Activated CD8-positive, alpha-beta memory T cell treated with anti-CD3 and anti-CD28 coated beads, Interleukin-2, amount 50 U/mL, for 4 hours (primary cell): ENCODE measurements around the gene HHAT.

ENCODE experiments used
- DNase-seq: peaks from one replicate; pipeline ENCODE4 v3.0.0-alpha.2; 2020

The HHAT gene

GRCh38 chr1:210360852-210361477 is 32.3 kb downstream of the HHAT start:
- DNase-seq = no peak

- DNase-seq = no peak
Observed at GRCh38 chr1:210361665-210362064, 33.0 kb downstream of the HHAT start.

DNA sequence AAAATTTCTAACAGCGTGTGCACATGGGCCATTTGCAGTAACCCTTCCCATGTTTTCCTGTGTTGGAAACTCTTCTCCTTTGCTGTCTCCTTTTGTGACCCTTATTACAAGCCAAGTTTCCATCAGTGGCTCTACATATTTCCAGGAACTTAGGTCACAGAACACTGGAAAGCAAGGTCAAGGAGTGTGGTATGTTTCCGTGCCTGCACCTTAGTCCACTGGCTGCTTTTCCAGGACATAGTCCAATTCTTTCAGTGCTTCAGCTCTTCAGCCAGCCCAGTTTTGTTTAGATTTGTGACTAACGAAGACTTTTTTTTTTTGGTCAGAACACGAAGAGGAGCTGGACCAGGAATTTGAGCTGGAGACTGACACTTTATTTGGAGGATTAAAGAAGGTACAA is 33.8 kb downstream of the HHAT start:
- DNase-seq = no peak

DNA sequence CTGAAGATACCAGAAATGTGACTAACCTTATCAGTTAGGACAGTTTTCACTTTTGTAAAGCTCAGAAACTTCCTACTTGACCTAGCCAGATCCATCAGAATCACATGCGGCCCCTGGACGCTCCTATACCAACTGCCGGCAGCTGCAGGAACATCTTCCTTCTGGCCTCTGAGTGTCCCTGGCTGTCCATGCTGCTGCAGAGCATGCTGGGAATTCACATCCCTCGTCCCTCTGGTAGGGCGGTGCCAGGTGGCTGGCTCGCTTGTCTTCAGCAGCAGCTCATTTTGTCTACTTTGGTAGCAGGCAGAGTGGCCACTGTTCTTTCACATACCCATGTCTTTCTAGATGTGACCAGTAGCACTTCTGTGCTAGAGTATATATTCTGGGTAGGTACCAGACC is 34.4 kb downstream of the HHAT start:
- no peak for DNase-seq

DNA sequence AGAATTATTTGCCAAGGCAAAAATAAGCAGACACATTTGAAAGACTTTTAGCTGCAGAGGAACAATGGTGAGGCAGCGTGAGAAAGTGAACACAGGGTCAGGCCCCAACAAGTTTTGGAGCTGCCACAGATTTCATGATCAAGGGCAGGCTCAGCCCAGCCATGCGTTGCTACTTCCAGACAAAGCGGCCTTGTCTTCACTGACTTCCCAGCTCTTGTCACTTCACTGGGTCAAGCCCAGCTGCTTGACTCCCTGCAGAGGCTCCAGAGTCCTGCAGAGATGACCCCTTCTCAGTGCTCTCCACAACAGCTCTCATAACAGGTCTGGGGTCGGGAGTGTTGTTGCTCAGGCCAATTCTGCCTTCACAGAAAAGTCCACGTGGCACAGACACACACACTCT is 35.8 kb downstream of the HHAT start:
- no peak for DNase-seq

- DNase-seq = no peak
Observed at GRCh38 chr1:210366767-210367166, 38.1 kb downstream of the HHAT start.

GRCh38 chr1:210367566-210367965 is 38.9 kb downstream of the HHAT start:
- no peak for DNase-seq

DNA sequence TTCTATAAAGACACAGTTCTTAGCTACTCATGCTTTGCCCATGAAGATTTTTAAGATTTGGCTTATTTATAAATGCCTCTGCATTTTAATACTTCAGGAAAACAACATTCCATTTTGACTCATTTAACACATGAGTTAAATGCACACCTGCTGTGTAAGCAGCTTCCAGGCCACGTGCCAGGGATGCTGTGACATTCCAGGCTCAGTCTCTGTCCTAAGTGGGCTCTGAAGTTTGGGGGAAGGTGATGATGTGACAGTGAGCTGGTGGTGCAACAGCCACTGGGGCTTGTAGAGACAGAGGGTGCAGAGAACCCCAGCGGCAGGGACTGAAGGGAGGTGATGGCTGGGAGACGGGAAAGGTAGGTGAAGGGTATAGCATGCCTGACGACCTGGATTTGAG is 40.7 kb downstream of the HHAT start:
- DNase-seq = no peak

DNA sequence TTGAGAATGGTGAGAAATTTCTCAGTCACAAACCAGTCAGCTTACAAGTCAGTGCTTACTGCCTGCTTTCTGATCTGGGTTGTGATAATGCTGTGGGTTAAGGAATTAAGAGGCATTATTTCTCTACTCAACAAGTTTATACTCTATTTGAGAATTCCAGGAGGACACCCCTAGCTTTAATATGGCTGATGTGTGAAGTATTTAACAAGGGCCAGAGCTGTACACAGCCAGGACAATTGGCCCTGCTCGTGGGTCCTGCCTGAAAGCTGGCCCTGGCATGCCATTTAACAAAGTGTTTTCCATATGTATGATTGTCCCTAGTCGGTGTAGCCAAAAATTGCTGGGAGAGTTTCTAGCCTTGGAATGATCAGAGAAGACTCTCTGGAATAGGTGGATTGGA is 43.2 kb downstream of the HHAT start:
- no peak for DNase-seq

DNA sequence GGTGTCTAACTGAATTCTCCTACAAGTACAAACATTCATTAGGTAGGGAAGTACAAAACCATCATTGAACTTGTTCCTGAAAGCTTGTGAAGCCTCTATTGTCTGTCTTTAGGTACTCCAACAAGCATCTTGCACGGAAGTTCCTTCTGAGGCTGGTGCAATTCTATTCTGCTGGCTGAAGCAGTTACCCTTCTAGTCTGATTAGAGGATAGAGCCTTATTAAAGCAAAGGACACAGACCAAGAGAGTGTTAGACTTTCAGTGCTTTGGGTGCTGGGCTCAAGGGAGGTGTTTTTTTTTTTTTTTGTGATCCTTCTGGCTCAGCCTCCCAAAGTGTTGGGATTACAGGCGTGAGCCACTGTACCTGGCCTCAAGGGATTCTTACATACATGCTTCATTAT is 43.8 kb downstream of the HHAT start:
- DNase-seq = no peak

DNA sequence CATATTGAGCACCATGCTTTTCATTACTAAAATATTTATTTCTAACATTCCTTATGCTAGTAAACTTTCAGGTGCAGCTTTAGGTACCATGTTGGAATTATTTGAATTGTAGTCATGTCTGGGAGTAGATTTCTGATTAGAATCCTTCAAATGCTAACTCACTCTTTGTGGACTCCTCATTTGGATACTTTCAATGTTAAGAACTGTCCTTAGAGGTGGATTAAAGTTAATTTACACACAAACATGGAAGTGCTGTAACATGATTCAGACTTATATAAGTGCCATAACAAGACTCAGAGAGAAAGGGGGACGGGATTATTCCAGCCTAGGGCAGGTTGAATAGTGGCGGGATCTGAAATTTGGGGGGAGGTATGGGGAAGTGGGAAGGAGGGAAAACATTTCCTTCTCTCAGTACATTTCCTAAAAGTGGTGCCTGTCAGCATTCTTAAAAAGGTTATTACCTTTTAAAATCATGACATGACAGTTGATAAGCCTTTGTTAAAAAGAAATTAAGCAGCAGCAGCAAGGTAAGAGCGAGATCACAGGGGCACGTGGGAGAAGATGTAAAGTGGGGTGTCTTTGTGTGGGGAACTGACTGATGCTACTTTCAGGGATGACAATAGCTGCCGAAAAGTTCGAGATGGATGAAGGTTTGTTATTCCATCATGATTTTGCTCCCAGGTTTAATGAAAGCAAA is 44.4 kb downstream of the HHAT start:
- DNase-seq = no peak

- DNase-seq = no peak
Observed at GRCh38 chr1:210373628-210373877, 44.9 kb downstream of the HHAT start.

DNA sequence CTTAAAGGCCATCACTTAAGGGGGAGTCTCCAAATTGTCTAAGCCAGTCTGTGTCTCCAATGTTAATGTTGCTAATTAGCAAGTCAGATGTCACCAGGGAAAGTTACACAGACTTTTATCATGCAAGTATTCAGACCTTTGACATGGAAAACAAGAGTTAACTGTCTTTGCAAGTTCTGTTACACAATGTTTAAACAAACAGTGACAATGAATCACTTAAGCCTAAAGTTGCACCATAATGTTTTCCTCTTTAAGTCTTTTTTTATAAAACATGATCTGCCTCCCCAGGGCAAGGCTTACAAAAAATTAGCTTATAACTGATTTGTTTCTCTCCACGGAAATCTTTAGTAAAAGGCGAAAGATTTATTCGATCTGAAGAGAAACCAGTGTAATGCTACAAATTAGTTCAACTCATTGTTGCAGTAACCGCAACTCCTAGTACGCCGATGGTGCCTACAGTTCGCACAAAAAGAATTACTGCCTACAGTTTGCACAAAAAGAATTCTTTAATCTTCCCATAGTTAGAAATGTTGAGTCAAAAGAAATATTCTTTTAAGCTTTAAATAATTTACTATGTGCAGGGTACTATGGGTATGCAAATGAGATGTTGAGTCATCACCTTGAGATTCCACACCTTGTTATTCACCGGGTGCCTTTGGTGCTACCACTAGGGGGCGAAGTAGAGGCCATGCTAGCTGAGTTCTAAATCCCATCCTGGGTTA is 45.3 kb downstream of the HHAT start:
- DNase-seq = peak; percentile 47

- no peak for DNase-seq
Observed at GRCh38 chr1:210374600-210374953, 45.9 kb downstream of the HHAT start.

- DNase-seq = no peak
Observed at GRCh38 chr1:210376836-210377372, 48.2 kb downstream of the HHAT start.

GRCh38 chr1:210377731-210378333 is 49.1 kb downstream of the HHAT start:
- no peak for DNase-seq

GRCh38 chr1:210378736-210379135 is 50.0 kb downstream of the HHAT start:
- no peak for DNase-seq

DNA sequence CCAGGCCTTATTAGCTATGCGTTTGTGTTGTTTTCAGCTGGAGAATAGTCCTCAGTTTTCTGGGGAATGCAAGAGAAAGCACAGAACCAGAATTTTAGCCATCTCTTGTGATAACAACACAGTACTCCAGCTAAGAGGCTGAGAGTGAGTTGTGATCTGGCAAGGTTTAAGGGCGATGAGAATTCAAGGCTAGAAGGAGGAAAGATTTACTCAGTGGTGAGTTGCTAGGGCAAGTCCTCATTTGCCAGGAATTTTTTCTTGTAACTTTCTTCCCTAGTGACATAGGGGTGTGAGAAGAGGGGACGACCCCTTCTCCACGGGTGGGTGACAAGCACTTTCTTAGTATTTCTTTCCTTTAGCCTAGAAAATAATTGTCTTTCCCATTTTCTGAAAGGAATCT is 53.2 kb downstream of the HHAT start:
- no peak for DNase-seq

GRCh38 chr1:210384625-210385024 is 55.9 kb downstream of the HHAT start:
- no peak for DNase-seq

GRCh38 chr1:210385228-210385627 is 56.5 kb downstream of the HHAT start:
- DNase-seq = no peak

GRCh38 chr1:210394281-210394821 is 65.6 kb downstream of the HHAT start:
- DNase-seq = no peak

DNA sequence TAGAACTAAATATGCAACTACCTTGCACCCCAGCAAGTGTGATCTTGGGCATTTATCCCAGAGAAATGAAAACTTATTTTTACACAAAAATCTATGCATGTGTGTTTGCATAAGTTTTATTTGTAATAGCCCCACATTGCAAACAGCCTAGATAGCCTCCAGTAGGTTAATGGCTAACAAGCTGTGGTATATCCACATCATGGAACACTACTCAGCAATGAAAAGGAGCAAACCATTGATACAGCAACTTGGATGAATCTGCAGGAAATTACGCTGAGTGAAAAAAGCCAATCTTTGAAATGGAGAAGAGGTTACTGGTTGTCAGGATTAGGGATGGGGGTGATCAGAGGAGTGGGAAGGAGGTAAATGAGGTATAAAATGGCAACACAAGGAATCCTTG is 67.8 kb downstream of the HHAT start:
- DNase-seq = no peak

- no peak for DNase-seq
Observed at GRCh38 chr1:210397252-210397651, 68.5 kb downstream of the HHAT start.

- DNase-seq = no peak
Observed at GRCh38 chr1:210397681-210398080, 69.0 kb downstream of the HHAT start.
